Activated CD4-positive, alpha-beta T cell treated with anti-CD3 and anti-CD28 coated beads, Interleukin-2, amount 50 U/mL, for 4 hours (primary cell): ENCODE results near the gene PLEKHG7.
"Not testable (repeated sequence)": the region's sequence is repeated elsewhere in the genome, so short reads cannot be mapped to it uniquely, and the experiment has no call there.

Experiments
- DNase-seq, 2 experiments: peaks; one replicate each; pipeline ENCODE4 v3.0.0-alpha.2; 2020

PLEKHG7 gene

GRCh38 chr12:92753976-92754885 lies 51.4 kb downstream of the PLEKHG7 start:
- DNase-seq, result no peak

- no peak for DNase-seq
Observed at GRCh38 chr12:92756898-92757596, 54.3 kb downstream of the PLEKHG7 start.

DNA sequence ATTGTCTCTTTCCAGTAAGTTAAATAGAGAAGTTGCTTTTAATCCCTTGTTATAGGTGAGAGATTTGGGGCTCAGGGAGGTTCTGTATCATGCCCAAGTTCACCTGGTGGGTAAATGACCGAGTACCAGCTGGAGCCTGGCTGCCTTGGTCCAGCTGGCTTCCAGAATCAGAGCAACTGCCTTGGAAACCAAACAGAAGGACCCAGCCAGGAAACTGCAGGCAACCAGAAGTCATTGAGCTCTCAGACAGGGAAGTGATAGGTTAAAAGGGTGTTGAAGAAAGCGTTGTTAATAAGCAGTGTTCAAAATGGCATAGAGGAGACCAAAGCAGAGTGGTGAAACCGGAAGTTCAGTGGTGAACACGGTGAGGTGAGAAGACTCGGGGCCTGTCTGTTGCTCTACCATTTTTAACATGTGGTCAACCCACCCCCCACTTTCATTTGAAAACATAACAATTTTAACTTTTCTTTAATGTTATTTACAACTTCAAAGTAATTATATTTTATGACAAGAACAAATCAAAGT lies 54.9 kb downstream of the PLEKHG7 start:
- DNase-seq, result no peak

- no peak for DNase-seq
Observed at GRCh38 chr12:92759634-92760268, 57.0 kb downstream of the PLEKHG7 start.

GRCh38 chr12:92762773-92763172 lies 60.0 kb downstream of the PLEKHG7 start:
- DNase-seq, result no peak

GRCh38 chr12:92764831-92765230 lies 62.0 kb downstream of the PLEKHG7 start:
- DNase-seq, result no peak

DNA sequence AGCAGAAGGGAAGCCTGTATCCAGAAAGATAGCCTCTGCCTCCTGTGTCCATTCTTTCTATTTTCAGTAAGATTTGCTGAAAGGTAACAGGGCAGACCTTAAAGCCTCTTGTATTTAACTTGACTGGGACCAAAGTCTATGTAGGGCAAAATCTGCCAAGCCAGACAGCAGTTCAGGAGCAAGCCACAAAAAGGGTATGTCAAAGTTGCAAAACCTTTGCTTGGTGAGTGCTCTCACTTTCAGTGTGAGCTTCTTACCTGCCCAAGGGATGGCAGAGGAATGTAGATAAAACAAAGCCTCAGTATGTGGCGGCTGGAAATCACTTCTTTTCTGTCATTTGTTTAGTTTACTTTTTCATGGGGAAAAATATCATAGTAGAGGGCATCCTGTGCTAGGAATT lies 63.1 kb downstream of the PLEKHG7 start:
- no peak for DNase-seq

- DNase-seq, result no peak
Observed at GRCh38 chr12:92769124-92769901, 66.5 kb downstream of the PLEKHG7 start.

DNA sequence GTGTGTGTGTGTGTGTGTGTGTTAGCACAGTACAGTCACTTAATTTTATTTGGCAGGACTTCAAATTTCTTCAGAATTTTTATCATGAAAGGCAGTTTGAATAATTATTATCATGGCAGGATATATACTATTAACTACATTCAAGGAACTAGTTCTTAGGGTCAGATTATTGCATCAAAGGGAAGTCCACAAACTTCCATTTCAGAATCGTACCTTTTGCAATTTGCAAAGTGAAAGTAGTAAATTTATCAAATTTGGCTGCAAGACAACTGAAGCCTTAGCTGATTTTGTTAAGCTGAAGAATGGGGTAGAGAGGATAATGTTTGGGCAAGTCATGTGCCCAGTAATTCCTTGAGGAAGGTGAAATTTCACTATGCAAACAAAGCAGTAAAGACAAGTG lies 68.2 kb downstream of the PLEKHG7 start:
- no peak for DNase-seq

DNA sequence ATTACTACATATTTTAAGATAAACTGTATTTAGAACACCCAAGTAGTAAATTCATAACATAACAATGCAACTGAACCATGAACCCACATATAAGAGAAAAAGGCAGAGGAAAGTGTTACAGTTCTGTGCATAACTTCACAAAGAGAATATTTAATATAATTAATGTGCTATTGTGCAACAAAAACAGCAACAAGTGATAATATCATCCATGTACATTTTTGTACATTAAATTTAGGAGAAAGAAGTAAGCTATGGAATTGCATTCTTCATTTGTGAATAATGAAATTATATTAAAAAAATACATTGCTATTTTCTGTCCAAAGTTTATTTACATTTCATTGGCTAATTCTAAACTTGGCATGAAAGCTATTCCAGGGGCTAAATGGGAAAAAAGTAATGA lies 72.6 kb downstream of the PLEKHG7 start:
- no peak for DNase-seq

DNA sequence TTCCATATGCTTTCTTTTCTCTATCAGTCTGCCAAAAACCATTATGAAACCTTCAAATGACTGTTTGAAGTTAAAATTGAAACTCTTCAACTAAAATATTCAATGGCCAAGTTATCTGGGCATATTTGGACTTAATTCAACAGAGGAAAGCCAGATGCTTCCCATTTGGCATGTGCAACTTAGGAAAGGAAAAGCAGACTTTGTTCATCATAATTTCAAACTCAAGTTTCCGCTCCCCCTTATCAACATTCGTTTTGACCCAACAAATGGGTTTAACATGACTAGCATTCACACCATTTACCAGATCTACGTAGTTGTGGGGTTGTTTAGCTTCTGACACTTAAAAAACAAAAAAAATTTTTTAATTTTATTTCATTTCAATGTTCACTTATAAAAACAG lies 75.7 kb downstream of the PLEKHG7 start:
- no peak for DNase-seq

DNA sequence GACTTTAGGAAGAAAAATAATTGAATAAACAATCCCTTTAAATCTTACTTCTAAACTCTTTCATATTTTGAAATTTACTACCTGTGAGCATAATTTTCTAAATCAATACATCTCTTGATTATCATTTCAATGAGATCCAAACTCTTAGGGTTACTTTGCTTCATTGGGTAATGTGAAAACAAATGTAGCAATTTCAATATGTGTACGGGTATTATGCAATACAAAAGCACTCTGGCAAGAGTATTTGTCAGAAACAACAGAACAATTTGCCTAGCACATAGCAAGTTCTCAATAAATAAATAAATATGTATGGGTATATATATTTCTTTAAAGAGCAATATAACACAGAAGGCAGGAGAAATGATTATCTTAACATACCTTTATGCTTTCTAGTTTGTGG lies 77.1 kb downstream of the PLEKHG7 start:
- DNase-seq, result no peak

- DNase-seq, result no peak
Observed at GRCh38 chr12:92784356-92784755, 81.6 kb downstream of the PLEKHG7 start.

GRCh38 chr12:92784797-92785562 lies 82.2 kb downstream of the PLEKHG7 start:
- peak in 1 of 2 experiments; percentile 5 for DNase-seq

DNA sequence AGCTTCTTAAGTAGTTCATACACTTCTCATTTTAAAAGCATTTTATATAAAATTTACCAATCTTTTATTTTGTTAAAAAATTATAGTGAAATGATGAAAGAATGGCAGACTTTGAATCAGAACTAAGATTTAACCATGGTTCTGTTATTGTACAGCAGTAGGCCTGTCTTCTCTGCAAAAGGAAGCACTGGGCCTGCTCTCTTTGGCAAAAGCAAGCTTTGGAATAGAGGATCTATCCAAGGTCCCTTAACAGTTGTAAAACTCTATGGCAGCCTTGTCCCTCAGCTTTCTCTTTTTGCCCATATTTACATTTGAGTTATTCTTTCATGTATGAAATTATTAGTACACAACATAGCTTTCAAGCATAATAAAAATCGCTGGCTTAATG lies 82.8 kb downstream of the PLEKHG7 start:
- DNase-seq, result no peak

DNA sequence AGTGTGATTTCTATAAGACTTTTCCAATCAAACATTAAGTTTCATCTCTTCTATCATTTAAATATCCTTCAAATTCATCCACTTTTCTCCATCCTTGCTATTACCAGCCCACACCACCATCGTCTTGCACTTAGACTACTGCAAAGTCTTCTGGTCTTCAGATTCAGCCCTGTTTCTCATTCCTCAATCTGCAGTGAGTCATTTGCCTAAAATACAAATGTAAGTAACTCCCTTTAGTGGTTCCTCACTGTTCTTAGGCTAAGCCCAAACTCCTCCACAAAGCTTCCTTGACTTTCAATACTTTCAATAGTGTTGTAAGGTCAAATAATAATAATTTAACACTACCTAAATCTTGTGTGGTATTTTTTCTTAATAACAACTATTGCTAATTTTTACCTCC lies 83.3 kb downstream of the PLEKHG7 start:
- DNase-seq, result no peak

- DNase-seq, result not testable (repeated sequence)
Observed at GRCh38 chr12:92794356-92794755, 91.6 kb downstream of the PLEKHG7 start.

DNA sequence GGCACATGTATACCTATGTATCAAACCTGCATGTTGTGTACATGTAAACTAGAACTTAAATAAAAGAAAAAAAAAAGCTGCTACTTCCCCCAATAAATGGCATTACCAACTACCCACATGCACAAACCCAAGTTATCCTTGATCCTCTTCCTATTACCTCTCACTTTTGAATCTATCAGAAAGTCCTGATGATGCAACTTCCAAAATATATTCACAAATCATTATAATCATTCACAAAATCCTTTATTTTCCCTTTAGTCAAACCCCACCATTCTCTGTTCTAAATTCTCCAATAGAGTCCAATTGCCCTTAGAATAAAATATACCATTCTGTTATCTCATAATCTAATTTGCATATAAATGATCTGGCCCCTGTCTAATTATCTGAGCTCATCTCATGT lies 92.0 kb downstream of the PLEKHG7 start:
- no peak for DNase-seq

DNA sequence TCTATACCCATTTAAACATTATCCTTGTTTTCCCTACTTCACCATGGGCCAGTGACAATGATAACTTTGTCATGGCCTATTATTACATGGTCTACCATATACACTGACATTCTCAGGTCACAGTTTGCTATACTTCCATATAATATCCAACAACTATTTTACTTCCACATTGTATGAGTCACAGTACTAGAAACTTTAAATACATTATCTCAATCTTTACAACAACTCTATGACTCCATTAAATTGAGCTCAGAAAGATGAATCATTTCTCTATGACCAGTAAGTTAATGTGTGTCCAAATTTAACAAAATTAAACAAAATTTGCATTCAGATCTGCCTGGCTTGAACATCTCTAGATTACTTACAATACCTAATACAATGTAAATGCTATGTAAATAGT lies 93.9 kb downstream of the PLEKHG7 start:
- no peak for DNase-seq

DNA sequence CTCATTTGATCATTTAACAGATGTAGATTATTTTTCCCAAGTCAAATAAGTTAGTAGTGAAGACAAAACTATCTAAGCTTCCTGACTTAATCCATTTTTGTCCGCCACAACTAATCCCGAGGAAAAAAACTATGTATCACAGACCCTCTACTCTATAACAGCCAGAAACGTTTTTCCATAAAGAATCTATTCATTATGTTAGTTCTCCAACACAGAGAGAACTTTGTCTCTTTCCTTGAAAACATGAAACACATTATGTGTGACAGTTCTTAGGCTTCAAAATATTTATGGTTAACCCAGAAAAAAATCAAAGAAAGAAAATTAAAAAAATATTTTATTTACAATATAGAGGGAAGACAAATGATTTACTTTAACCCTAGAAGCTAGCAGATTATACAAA lies 100.1 kb downstream of the PLEKHG7 start:
- DNase-seq, result no peak

GRCh38 chr12:92803903-92804302 lies 101.1 kb downstream of the PLEKHG7 start:
- no peak for DNase-seq

DNA sequence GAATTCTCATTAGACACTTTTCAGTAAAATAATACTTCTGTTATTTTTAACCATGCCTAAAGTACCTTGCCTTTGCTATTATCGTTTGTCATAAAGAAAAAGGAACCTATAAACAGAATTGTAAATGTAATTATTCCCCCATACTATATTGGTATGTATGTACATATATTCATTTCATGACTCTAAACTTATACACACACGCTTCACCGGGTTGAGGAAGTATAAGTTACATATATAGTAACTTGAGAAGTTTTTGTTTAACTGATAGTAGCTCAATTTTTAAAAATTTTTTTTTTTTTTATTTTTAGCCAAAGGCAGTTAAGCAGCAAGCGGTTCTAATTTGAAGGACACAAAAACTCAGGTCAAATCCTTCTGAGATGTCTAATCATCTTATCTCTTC lies 107.6 kb downstream of the PLEKHG7 start:
- DNase-seq, result no peak
